Fibroblast of skin of right biceps (primary cell): Measurements from ENCODE around the gene TSPAN11.

ENCODE experiments used
- DNase-seq: peaks from one replicate; pipeline ENCODE4 v3.0.0-alpha.2; 2013

The TSPAN11 gene

DNA sequence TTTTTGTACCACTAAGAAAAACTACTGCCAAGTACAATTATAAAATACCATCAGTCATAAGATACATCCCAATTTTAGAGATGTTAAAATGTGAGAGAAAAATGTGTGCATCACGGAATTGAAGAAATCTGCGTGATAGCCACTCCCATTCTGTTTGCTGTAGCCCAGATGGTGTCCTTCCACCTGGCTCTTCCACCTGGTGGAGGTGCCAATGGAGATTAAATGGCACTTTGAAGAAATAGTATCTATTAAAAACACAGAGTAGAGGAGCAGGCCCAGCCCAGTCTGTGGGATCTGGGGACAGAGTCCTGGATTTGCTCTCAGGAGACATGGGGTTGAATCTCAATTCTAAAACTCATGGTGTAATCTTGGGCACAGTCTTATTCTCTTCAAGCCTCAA, 35.5 kb downstream of the TSPAN11 start:
- no peak for DNase-seq

DNA sequence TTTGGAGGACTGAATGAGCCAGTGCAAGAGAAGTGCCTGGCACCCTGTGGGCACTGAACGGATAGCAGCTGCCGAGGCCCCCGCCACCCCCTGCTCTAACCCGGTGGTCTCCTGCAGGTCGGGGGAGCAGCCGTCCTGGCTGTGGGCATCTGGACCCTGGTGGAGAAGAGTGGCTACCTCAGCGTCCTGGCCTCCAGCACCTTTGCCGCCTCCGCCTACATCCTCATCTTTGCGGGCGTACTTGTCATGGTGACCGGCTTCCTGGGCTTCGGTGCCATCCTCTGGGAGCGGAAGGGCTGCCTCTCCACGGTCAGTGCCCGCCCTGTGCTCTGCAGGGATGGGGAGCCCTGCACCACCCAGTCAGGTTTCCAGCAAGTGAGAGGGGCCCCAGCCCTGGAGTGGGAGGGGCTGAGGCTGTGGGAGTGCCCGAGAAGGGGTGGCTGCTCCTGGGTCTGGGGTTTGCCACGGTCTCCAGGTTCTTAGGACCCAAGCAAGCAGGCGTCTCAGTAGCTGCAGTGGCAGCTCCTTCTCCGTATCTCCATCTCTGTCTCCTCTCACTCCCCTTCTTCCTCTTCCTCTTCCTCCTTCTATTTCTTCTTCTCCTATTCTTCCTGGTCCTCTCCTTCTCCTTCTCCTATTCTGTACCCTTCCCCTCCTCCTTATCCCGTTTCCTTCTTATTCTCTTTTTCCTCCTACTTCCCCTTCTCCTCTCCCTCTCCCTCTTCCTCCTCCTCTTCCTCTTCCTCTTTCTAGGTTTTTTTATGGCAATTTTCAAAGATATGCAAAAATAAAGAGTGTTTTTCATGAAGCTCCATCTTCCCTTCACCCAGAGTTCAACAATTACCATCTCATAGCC, 37.4 kb downstream of the TSPAN11 start:
- DNase-seq = no peak

DNA sequence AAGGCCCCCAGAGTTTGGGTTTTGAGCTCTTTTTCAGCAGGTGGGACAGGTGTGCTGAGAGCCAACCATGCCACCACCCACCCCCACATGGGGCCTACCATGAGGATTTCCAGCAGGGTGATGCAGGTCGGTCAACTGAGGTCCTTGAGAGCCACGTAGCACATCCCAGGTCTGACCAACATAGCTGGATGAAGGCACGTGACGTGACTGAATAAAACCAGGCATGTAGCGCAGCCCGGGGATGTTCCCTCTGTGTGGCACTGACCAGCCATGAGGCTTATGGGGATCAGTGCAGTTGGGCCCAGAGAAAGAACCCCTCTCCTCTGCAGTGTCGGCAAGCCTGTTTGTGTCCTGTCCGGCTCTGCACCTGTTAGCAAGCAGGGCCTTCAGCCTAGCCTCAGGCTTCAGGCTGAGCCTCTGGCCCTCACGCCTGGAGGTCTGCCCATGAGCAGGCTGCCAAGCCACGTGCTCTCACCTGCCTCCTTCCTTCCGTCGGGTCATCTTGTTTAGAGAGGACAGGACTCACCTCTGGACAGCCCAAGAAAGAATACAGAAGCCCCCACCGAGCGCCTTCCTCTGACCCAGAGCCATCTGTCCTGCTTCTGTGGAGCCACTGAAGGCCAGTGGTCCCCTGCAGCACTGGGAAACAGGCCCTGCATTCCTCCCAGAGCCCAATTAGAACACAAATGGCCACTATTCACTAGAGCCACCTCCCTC, 38.5 kb downstream of the TSPAN11 start:
- no peak for DNase-seq

DNA sequence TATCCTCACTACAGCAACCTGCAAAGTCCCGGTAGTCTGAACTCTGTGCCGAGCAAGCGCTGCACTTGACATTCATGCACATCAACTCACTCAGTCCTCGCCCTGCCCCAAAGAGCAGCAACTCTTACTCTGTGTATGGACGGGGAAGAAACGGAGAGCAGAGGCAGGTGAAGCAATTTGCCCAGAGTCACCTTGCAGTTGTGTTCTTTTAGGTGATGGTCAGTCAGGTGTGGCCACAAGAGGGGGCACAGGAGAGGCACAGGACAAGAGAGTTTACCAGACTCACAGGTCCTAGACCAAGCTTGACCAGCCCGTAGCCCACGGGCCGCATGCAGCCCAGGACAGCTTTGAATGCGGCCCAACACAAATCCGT, 39.1 kb downstream of the TSPAN11 start:
- DNase-seq = no peak

DNA sequence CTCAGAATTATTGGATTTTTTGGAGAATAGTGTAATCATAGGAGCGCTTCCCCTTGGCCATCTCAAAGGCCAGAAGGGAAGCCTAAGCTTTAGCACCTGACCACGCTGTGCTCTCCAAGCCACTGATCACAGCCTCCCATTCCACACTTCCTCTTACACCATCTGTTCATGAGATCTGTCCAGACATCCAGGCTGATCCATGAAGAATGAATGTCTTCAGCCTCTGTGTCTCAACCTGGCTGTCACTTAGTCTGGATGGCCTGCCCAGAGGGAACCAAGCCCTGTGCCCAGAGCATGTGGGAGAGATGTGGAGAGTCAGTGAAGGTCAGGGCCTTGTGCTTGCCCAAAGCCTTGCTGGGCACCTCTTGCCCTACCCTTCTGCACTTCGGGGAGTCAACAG, 40.5 kb downstream of the TSPAN11 start:
- DNase-seq = no peak

DNA sequence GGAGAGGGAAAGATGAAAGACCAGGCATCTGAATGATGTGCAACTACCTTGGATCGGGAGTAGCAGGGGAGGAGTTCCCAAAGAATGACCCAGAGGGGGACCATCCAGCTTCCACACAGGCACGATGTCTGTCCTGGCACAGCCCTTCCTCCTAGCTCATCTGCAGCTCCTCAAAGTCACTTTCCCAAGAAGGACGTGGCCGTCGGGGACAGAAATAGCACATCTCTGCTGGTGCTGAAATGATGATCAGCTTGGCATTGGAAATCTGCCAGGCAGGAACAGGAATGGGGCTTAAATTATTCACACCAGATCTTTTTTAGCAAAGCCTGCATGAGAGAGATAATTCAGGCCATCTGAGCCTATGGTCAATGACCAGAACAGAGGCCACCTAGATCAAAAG, 41.7 kb downstream of the TSPAN11 start:
- no peak for DNase-seq

DNA sequence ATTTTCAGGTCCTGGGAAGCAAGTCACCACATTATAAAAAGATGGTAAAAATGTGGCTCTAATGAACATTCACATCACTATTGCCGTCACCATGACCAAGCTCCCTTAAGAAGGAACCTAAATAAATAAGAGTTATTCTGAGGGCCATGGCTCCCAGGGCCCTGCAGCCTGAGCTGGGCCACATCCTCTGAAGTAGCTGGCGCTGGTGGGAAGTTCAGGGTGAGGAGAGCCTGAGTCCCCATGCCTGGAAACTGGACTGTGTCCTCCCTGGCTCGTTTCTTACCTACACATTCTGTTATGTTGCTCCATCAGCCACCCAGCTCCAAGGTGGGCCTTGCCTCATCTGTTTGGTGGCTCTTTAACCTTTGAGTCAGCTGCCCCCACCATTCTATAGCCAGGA, 42.5 kb downstream of the TSPAN11 start:
- DNase-seq = no peak

DNA sequence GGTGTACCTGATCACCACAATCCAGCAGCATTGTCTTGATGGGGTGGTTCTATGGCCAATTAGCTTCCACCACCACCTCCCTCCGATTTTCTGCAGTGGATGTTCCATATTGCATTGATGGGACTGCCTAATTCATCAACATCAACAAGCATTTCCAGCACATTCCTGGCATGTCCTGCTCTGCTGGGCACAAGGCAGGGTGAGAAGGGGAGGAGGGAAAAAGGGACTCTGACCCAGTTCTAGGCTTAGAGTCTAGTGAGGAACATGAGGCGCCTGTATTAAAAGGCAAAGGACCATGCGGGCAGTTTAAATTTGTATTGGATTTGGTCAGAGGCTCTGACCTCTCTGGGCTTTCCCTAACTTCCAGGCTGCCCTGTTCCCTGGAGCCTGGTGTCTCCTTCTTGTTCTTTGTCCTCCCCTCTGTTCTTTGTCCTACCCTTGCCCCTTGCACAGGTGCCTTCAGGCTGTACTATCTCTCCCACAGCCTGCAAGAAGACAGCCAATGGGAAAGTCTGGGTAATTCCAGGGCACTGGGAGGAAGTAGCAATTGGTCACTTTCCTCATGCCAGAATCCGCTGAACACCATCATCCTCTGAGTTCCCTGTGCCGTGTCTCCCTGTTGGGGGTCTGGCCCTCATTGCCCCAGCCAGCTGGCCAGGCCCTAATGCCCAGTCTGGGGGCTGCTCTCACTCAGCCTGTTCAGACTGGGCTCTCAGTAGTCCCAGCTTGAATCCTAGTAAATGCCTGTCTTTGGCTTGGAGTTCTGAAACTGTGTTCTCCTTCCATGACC, 43.3 kb downstream of the TSPAN11 start:
- DNase-seq = no peak

DNA sequence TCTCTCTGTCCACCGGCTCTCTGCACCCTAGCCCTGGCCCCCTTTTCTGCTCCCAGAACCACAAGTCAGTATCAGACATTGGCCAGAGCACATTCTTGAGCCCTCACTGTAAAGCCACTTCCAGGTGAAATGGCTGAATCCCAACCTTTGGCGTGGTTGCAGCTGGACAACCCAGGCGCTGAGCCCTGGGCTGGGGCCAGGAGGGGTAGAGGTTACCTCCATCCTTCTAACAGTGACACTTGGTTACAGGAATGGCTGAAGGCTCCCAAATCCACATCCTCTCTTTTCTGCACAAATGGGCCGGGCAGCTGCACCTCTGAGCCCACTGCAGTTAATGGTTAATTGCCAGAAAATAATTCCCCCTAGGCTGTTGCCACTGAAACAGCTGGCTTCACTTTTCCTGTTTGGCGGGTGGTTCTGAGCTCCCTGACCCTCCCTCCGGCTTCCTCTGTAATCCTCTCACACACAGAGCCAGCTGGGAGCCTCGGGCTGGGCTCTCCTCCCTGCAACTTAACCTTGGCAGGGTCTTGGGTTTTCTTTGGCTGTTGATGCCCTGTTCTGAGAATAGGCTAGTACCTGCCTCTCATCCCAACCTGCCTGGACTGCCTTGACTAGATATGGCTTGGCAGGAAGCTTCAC, 44.1 kb downstream of the TSPAN11 start:
- DNase-seq = no peak

DNA sequence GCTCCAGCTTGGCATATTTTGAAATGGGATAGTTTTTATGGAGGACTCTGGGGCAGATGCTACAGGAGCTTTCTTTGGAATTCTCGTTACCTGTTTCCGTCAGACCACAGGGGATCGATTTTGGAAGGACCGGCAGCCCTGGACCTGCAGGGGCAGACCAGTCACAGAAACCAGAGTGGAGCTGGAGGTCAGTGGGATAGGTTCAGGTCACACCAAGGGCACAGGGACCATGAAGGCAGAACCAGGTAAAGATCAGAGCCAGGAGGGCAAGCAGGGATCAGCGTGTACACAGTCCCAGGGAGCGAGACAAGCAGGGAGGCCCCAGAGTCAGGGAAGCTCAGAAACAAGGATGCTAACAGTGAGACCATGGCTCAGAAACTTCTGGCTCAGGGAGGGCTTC, 45.5 kb downstream of the TSPAN11 start:
- no peak for DNase-seq

DNA sequence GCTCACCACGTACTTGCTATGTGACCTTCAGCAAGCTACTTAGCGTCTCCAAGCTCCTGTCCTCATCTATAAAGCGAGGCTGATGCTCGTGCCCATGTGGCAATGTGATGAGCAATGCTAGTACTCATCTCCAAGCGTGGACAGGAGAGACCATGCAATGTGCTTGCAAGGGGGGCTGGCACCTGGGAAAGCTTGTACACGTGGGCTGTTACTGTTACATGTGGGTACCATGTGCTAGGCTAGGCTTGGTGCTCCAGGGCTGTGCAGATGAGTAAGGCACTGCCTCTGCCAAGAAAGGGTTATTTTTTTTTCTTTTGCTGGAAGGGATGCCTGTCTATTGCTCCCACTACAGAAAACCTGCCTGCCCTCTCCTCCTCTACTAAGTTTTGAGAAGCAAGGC, 46.6 kb downstream of the TSPAN11 start:
- no peak for DNase-seq

DNA sequence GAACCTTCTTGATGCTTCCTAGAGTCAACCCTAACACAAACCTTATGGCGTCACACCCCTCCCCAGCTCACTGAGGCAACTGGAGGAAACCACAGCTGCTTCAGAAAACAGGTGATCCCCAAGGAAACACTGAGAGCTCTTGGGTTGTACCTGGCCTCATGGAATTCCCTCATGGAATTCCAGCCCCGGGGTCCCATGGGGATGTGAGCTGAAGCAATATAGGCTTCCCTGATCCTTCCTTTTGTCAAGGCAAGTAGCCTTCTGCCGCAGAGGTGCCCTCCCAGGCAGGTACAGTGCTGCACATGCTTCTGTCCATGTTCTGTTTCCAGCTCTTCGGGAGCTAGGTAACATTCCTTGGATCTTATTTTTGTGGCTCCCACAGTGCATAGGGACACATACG, 47.3 kb downstream of the TSPAN11 start:
- no peak for DNase-seq

DNA sequence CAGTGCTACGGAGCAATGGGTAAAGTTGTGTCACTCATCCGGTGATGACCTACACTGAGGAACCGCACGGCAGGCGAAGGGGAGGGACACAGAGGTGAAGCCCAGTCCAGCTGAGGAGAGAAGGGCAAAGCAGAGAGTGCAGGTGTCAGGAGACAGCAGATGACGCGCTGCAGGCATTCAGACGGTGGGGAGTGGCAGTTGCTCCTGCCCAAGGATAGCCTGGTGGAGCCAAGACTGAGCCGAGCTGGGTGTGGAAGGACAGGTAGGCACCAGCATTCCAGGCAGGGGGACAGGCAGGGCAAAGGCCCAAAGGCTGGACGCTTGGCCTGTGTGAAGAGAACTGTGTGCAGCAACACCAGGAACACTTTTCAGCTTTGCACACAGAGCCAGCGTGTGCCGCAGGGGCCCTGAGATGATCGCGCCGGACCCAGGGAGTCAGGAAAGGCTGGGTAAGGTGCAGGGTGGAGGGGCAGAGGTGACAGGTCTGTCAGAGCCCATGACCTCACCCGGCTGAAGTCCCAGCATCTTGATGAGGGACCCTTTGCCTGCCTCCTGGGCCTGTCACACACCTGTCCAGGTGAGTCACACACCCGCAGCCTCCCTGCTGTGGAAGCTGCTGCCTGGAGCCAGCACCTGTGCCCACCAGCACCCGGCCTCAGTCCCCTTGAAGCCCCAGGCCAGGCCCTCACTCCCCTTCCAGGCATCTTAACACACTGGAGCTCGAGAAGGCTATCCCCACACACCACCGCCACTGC, 48.4 kb downstream of the TSPAN11 start:
- no peak for DNase-seq

DNA sequence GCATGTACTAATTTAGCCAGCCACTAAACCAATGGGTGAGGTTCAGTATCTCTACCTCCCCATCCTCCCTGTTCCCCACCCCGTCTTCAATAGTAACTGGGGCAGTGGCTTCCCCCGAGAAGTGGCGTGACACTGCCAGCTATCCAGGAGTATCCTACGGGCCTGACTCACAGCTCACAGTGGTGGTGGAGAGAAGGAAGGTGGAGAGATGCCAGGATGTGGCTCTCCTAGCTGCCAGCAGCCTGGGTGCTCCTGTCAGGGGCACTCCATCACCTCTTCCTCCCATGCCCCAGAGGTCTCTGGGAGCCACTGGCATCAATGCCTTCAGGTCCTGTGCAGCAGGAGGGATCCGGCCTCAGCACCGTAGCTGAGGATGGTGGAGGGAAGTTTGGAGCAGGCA, 49.0 kb downstream of the TSPAN11 start:
- DNase-seq = no peak

DNA sequence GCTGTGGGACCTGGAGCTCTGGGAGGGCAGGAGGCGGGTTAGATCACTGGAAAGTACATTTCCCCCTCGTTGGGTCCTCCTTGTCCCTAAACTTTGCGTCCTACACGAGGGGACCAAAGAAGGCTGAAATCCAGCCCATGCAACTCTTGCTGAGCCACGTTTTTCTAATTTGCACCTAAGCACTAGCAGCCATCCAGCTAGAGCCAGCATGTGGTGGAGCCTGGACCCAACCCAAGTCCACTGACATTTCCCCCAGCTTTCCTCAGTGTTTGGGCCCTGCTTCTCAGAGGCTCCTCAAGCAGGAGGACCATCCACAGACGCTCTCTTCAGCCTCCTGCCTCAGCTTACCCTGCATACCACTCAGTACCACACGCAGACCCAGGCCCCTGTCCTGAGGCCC, 49.7 kb downstream of the TSPAN11 start:
- DNase-seq = no peak

DNA sequence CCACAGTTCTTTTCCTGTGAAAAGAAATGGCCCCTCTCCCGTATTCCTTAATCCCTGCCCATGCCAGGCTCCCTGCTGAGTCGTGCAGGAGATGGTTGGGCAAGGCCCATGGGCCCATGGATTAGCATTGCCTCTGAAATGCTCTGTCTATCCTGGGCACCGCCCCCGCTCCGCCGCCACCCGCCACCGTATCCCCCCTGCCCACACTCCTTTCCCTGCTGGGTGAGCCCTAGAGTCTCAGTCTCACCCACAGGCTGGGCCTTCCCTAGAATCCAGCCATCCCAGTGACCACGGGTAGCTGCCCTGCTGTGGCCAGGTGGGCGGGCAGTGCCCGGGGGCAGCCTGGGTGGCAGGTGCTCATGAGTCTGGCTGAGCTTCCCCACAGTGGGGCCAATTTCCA, 50.6 kb downstream of the TSPAN11 start:
- DNase-seq = no peak

DNA sequence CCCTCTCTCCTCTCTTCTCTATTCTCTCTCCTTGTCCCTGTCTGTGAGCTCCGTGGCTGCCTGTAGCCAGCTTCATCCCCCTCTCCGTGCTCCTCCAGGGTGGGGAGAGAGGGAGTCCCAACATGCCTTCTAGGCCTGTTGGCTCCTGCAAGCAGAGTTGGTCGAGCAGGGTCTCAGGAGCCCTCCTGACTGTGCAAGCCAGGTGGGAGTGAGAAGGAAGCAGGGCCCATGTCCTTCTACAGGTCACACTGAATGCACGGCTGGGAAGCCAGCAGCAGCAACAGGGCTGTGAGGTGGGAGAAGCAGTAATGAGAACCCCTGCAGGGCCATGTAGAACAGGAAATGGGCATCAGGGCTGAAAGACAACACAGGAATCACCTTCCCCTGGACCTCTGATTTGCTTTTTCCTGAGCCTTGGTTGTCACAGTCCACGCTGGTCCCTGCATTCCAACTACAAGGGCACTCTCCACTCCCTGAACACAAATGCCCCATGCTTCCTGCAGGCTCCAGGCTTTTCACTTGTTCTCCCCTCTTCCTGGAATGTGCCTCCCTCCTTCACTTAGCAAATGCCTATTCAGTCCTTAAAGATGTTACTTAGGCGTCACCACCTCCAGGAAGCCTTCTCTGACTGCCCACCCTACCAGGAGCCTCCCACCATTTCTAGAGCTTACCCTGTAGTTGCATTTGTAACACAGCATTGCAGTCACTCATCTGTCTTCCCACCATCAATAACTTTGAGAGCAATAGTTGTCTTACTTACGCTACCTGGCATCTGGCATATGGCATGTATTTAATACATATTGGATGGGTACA, 51.2 kb downstream of the TSPAN11 start:
- no peak for DNase-seq

DNA sequence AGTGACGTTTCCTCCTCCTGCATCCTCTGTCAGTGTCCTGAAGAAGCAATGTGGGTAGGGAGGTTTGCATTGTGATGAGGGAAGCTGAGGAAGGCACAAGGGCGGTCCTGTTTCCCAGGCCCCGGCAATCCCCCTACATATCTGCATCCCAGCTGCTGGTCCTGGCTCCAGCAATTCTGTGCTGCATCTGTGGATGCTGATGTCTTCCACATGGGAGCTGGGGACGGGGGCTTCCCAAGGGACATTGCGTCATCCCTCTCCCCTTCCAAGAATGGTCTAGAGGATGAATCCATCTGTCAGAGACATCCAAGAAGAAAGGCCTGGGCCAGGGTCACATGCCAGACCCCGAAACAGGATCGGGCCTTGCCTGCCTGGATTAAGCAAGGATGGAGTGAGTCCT, 52.1 kb downstream of the TSPAN11 start:
- DNase-seq = no peak

DNA sequence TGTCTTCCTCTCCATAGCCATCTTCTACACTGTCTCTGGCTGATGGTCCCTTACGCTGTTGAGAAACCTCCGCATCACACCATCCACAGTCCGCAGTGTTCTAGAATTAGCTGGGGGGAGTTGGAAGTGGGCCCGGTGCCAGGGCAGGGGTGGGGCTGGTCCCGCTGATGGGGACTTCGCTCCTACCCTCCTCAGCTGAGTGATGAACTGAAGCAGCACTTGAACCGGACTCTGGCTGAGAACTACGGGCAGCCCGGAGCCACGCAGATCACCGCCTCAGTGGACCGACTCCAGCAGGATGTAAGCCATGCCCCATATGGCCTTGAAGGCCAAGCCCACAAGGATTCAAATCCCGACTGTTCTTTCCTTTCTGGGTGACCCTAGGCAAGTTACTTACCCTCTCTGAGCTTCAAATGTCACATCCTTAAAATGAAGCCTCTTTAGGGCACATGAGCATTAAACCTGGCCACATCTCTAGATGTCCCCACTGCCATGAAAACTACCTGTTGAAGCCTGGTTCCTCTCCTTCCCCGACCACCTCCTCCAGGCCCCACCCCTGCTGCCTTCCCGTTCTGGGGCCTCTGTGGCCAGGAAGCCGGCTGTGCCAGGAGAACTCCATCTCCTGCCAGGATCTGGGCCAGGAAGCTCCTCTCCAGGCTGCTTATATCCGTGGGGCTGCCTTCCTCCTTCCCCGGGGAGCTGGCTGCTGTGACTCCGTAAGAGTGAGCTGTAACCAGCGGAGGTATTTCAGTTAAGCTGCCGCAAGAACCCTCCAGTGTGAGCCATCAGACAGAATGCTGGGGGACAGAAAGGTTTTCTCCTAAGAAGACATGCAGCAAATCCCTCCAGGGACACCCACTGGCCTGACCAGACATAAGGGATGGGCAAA, 53.1 kb downstream of the TSPAN11 start:
- peak; percentile 52 for DNase-seq

DNA sequence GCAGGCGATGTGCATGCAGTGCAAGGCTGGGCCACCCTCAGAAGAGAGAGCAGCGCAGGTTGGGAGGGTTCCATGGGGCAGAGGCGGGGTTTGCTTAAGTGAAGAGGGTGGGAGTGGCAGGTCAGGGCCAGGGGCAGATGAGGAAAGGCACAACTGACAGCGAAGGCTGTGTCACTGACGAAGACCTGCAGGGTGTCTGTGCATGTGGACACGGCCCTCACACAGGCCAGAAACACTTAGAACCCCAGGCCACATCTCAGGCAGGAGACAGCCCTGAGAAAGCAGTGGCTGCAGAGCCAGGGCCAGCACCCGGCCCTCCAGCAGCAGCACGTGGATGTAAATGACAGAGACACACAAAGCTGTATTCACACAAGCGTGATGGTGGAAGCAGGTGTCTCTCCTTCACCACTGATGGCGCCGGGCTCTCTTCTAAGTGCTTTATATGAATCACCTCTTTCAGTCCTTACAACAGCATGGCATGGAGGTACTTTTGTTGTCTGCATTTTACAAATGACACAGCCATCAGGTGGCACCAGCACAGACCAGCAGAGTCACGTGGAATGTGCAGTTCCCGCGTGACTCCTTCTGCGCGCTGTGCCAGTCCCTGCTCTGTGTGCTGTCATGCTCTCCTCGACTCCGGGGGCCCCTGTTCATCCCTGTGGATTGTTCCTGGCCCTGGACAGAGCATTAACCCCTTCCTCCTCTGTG, 54.6 kb downstream of the TSPAN11 start:
- DNase-seq = no peak
